Nephron (organoid): ENCODE measurements around the gene RPL3.
A peak's percentile ranks its signal among the peaks of the same experiment; 100 is the strongest.

Experiments used
- H3K27ac Mint-ChIP-seq, 3 experiments: 2 replicates each; pipeline ENCODE4 v1.8.0; 2020; ENCODE audit warnings: mixed read lengths in 3 of 3, mild to moderate bottlenecking in 2 of 3, moderate library complexity in 1 of 3
- H3K27me3 Mint-ChIP-seq: 2 replicates; pipeline ENCODE4 v1.8.0; 2021; ENCODE audit warnings: low read depth, mild to moderate bottlenecking, moderate library complexity, mixed read lengths
- H3K36me3 Mint-ChIP-seq: 2 replicates; pipeline ENCODE4 v1.8.0; 2020; ENCODE audit warnings: low read depth, mixed read lengths
- H3K4me1 Mint-ChIP-seq: 2 replicates; pipeline ENCODE4 v1.8.0; 2020; ENCODE audit warnings: mixed read lengths
- H3K4me3 Mint-ChIP-seq, 3 experiments: 2 replicates each; pipeline ENCODE4 v1.8.0; 2020; ENCODE audit warnings: mild to moderate bottlenecking in 3 of 3, mixed read lengths in 3 of 3, moderate library complexity in 2 of 3
- H3K9me3 Mint-ChIP-seq: 2 replicates; pipeline ENCODE4 v1.8.0; 2020; ENCODE audit warnings: mixed read lengths
- CTCF ChIP-seq, 3 experiments: fragments of 200-600 bp; sonication (generic); IDR thresholded peaks; one replicate each; pipeline ENCODE4 v1.5.0; 2021; ENCODE audit warnings: antibody characterized with exemption in 3 of 3; ENCODE audit not compliant: unreplicated experiment in 3 of 3

The RPL3 gene

GRCh38 chr22:39364714-39365491, 45.5 kb upstream of the RPL3 start:
- H3K36me3 Mint-ChIP-seq, result peaks cover 5% of the 10 kb centered on the region
- peak overlapping the region in 2 of 3 experiments; percentile 12 to 22 for H3K4me3 Mint-ChIP-seq
- H3K27me3 Mint-ChIP-seq, result peaks cover 4% of the 10 kb centered on the region
- peak overlapping the region; percentile 49 to 87 (median 87) for H3K27ac Mint-ChIP-seq
- peak in 1 of 3 experiments; percentile 17 for TF ChIP-seq CTCF (IDR thresholded peaks at IDR 0.05; ENCODE audit: unreplicated experiment in 3 of 3)
- H3K4me1 Mint-ChIP-seq, result peaks cover 33% of the 10 kb centered on the region
- no peaks in the 10 kb centered on the region for H3K9me3 Mint-ChIP-seq

- Mint-ChIP-seq H3K4me1 (peaks cover 33% of the 10 kb centered on the region), H3K4me3 (peak overlapping the region in 1 of 3 experiments; percentile 37), H3K27ac (peak overlapping the region; percentile 49 to 87 (median 87)), H3K36me3 (peaks cover 8% of the 10 kb centered on the region), H3K9me3 (no peaks in the 10 kb centered on the region), H3K27me3 (peaks cover 4% of the 10 kb centered on the region)
- no peak for TF ChIP-seq CTCF (IDR thresholded peaks at IDR 0.05; ENCODE audit: unreplicated experiment in 3 of 3)
Observed at GRCh38 chr22:39363751-39364515, 44.5 kb upstream of the RPL3 start.

GRCh38 chr22:39362932-39363331, 43.5 kb upstream of the RPL3 start:
- Mint-ChIP-seq H3K27me3 (peaks cover 8% of the 10 kb centered on the region), H3K27ac (peak overlapping the region; percentile 15 to 87 (median 80)), H3K4me3 (peak overlapping the region in 1 of 3 experiments; percentile 38), H3K36me3 (peaks cover 12% of the 10 kb centered on the region), H3K4me1 (peaks cover 33% of the 10 kb centered on the region), H3K9me3 (no peaks in the 10 kb centered on the region)
- TF ChIP-seq CTCF (IDR thresholded peaks at IDR 0.05; ENCODE audit: unreplicated experiment in 3 of 3), result no peak

GRCh38 chr22:39362271-39362670, 42.8 kb upstream of the RPL3 start:
- H3K4me1 Mint-ChIP-seq, result peaks cover 33% of the 10 kb centered on the region
- H3K27ac Mint-ChIP-seq, result peak overlapping the region in 1 of 3 experiments; percentile 87
- no peaks in the 10 kb centered on the region for H3K9me3 Mint-ChIP-seq
- H3K4me3 Mint-ChIP-seq, result no peak overlapping the region
- peaks cover 8% of the 10 kb centered on the region for H3K27me3 Mint-ChIP-seq
- peaks cover 12% of the 10 kb centered on the region for H3K36me3 Mint-ChIP-seq
- no peak for TF ChIP-seq CTCF (IDR thresholded peaks at IDR 0.05; ENCODE audit: unreplicated experiment in 3 of 3)

- Mint-ChIP-seq H3K9me3 (no peaks in the 10 kb centered on the region), H3K27me3 (peaks cover 8% of the 10 kb centered on the region), H3K36me3 (peaks cover 12% of the 10 kb centered on the region), H3K4me3 (no peak overlapping the region), H3K4me1 (peaks cover 28% of the 10 kb centered on the region), H3K27ac (no peak overlapping the region)
- no peak for TF ChIP-seq CTCF (IDR thresholded peaks at IDR 0.05; ENCODE audit: unreplicated experiment in 3 of 3)
Observed at GRCh38 chr22:39361496-39361895, 42.1 kb upstream of the RPL3 start.
